ENCODE data around the gene SPIRE1.
"Not testable (repeated sequence)": the region's sequence is repeated elsewhere in the genome, so short reads cannot be mapped to it uniquely, and the experiment has no call there.

Gene SPIRE1

DNA sequence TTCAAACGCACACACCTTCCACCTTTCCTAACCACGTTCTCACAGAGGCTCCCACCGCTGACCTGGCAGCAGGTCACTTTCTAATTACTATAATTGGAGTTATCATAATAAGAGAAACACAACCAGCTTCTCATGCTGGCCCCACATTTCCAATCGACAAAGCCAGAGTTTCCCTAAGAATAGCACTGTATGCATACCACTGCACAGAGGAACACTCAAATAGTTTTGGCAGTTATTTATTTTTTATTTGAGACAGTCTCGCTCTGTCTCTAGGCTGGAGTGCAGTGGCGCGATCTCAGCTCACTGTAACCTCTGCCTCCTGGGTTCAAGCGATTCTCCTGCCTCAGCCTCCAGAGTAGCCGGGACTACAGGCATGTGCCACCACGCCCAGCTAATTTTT lies 176.0 kb downstream of the SPIRE1 start:
- not testable (repeated sequence) for DNase-seq

DNA sequence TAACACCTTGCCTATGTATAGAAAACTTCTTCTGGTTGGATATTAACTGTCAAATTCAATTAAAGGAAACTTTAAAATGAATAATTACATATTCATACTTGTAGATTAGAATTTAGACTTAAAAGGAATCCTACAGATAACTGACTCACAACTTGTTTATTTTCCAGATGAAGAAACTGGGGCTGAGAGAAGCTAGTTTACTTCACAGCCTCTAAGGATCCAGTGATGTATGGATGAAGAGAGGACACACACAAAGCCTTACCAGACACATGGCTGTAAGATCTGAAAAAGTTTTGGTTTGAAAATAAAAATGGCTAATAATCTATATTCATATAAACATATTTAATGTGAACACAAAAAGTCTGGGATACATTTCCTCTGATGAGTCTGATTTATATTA lies 177.9 kb downstream of the SPIRE1 start:
- DNase-seq, result no peak

DNA sequence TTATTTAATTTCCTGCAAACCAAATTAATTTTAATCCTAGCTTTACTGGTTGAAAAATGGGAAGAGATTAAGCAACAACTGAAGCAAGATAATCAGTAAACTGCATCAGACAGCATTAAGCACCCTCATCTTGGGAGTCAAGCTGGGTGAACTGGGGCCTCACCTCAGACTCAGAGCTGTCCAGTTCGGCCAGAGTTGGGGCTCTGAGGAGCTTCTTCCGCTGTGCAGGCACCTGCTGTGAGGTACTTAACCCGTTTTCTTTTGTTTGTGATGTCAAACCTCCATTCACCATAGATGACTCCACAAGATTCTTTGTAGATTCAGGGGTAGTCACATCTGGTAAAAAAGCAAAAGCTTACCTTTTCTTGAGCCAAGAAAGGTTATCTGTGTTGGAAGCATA lies 178.4 kb downstream of the SPIRE1 start:
- DNase-seq, result no peak

DNA sequence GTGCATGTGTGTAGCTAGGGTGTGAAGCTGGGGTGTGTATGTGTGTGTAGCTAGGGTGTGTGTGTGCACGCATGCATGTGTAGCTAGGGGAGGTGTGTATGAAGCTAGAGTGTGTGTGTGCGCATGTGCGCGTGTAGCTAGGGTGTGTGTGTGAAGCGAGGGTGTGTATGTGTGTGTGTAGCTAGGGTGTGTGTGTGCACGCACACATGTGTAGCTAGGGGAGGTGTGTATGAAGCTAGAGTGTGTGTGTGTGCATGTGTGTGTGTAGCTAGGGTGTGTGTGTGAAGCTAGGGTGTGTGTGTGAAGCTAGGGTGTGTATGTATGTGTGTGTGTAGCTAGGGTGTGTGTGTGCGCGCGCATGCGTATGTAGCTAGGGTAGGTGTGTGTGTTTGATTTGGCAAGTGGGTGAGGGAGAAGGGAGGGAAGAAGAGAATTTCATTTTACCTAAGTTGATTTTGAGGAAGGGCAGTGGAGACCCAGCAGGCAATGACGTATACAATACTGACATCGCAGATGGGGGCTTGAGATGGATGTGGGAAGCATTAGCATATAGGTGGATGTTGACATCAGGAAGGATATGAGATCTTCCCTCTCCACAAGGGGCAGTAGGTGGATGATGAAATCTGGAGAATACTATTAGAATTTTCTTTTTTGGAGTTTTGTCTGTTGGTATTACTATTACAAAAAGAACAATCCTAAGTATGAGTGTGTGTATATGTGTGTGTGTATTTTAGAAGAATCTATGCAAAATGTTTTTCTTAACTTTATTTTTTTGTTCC lies 179.4 kb downstream of the SPIRE1 start:
- DNase-seq, result no peak

DNA sequence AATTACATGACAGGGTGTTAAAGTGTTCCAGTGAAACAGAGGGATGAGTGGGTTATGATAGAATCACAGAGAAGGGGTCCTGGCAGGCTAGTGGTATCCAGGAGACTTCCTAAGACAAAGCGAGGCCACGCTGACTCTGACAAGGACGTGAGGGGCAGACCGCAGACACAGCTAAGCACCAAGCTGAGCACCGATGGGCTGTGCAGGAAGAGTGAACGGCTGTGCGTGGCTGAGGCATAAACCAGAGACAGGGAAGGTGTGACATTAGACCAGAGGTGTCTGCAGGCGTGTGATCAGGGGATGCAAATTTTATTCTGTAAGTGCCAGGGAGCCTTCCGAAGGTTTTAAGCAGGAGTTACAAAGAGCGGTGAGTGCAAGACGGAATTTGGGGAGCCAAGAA lies 180.3 kb downstream of the SPIRE1 start:
- DNase-seq, result no peak

DNA sequence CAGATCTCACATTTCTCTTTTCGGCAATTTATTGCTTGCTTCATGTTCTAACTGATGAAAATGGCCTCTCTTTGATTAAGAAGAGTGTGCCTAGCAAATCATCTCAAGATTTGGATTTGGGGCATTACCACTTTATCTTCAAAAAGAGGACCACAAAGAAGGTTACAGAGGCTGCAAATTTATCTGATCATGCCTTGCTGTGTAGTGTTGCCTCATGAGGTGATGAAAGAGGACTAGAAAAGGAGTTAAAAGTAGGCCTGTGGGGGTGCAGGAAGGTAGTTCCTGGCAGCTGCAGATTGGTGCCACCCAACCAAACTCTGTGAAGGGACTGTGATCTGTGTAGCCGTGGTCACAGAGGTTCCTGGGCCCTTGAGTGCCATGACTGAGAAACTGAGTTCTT lies 181.0 kb downstream of the SPIRE1 start:
- no peak for DNase-seq

DNA sequence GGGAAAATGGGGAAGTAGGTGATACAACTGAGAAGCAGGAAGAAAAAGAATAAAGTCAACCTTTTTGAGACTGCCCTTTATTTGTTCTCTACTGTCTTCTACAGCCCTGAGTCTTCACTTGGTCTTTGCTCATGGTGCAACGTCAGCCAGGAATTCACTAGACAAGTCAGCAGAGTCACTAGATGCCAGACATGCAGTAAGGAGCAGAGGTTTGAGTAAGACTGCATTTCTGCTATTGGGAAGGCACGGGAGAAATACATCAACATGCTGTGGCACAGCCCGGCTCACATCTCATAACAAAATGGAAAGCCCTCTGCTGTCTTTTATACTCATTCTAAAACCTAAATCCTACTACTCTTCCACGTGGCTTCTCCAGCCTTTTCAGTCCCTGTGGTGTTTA lies 183.0 kb downstream of the SPIRE1 start:
- no peak for DNase-seq

DNA sequence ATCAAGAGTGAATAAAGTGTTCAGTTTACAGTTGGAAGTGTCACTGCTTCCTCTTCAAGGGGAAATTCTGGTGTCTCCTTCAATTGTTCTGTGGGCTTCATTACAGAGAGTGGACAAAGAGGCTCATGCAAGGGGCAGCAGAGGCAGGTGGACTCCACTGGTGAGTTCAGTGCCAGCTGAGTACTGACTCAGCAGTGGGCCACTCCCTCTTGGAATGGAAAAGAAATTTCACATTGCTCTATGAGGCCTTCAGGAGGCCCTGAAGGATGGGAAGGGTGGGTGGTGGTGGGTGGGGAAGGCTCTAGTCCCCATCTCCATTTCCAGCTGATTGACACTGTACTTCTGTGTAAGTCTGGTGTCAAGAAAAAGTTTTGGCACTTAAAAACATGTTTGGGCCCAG lies 183.8 kb downstream of the SPIRE1 start:
- DNase-seq, result no peak

DNA sequence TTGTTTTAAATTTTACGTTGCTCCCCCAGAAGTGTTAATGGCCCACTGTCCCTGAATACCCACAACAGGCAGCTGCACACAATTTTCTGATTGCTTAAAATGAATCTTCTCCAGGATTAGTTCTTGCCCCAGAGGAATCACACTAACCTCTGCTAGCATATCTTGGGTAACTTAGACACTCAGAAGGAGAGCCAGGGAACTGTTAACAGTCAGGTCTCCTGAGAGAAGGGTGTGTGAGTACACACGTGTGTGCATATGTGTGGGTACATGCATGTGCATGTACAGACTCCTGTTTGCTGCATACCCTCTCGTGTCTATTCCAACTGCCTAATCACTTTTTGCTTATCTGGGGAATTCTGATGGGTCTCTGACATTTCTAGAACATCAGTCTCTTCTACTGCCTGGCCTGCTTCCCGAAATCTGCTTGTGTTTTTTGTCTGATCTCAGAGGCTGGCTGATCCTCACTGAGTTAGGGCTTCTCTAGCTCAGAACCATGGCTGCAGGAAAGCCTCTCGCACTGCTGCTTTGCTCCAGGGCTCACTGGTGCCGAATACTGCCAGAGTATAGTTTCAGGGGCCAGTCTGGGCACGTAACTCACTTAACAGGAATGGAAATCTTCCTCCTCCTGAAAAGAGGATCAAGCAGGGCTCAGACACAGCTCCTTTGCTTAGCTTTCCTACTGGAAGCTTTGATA lies 187.4 kb downstream of the SPIRE1 start:
- DNase-seq, result no peak

DNA sequence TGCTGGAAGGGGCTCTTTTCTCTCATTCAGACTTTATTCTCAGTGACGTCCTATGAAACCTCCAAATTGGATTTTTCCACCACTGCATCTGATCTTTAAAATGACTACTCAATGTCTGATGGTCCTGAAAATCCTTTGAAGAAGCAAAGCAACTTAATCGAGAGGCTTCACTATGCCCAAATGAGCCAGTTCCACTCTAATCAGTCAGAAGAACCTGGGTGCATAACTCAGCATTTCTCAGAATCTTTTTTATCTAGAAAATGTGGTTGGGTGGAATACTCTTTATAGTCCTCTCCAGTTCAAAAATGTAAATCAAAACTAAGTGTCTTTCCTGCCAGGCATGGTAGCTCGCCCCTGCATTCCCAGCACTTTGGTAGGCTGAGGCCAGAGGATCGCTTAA lies 189.5 kb downstream of the SPIRE1 start:
- no peak for DNase-seq

DNA sequence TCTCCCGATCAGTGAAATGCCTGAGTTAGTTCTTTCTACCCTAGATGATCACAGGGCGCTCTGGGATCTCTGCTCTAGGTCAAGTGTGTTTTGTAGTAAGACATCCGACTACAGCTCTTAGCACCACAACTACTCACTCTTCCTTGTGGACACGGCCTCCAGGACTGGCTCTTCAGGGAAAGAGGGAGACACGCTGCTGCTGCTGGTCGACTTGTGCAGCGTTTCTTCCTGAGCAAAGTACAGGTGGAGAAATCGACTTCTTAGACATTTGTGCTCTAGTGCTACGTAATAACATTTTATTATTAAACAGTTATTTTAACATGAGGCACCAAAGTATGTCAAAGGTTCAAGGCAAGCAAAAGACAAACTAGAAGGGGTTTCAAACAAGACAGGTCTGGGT lies 193.2 kb downstream of the SPIRE1 start:
- DNase-seq, result no peak

DNA sequence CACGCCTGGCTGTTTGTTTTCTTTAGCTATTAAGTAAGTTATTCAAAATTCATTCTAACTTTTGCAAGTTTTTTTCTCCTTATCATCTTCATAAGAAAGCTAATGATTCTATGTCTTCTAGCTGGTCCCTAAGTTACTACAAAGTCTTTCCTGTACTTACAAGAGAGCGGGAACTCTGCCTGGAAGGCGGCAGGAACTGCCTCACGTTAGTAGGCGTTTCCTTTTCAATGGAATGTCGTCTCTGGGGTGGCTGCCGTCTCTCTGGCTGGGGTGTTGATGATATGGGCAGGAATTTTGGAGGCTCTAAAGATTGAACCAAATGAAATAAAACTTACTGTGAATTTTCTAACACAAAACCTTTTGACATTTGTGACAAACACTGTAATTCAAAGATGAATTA lies 194.7 kb downstream of the SPIRE1 start:
- no peak for DNase-seq

DNA sequence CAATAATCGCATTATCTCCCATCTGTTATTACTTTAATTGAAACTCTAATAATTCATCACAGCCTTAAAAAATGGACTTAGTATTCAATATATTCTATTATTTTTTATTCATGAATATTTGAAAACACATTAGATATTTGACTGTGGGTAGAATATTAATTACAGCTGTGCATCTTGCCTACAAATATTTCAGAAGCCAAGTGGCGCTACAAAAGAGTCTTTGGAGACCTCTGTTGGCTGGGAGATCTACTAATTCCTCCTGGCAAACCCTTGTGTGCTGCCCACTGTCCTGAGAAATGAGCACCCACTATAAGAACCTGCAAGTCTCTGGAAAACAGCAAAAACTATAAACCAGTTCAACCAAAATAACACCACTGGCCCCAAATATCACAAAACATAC lies 195.7 kb downstream of the SPIRE1 start:
- no peak for DNase-seq

DNA sequence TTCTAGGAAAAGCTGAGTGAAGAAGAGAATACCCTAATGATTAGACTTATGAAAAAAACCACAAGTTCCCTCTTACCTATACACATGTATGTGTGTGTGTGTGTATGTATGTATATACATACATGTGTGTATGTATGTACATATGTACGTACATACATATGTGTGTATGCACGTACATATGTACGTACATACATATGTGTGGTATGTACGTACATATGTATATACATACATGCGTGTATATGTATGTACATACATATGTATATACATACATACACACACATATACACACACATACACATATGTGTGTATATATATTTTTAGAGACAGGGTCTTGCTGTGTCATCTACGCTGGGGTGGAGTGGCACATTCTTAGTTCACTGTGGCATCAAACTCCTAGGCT lies 196.6 kb downstream of the SPIRE1 start:
- DNase-seq, result no peak

DNA sequence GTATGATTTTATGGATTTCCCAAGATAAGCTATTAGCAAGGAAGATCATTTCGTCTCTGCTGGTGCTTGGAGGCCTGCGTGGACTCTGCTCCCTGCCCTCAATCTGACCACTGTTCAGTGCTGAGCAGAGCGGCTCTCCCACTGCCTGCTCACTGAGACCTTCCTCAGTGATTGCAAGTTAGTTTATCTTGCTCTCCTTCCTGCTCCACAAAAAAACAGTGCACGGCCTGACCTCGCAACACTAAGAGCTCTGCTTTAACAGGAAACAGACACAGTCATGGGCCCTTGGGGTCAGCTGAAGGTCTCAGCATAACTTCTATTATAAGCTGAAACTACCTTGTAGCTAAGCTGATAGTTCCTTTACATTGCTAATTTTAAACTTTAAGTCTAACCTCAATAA lies 197.0 kb downstream of the SPIRE1 start:
- DNase-seq, result no peak

DNA sequence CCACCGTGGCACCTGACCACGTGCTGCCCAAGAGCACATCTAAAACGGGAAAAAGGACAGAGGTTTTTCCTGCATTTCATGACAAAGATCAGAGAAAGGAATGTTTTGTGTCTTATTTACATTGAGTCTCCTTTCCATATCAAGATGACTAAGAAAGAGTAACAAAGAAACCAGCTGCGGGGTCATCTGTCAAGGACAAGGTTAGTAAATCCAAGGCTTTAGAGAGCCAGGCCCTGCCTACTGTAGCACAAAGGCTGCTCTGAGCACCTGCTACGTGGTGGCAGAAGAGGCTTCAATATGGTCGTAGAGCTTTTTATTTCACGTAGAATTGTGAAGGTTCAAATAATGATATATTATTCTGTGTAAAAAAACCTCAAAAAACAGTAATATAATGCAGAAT lies 199.1 kb downstream of the SPIRE1 start:
- no peak for DNase-seq

DNA sequence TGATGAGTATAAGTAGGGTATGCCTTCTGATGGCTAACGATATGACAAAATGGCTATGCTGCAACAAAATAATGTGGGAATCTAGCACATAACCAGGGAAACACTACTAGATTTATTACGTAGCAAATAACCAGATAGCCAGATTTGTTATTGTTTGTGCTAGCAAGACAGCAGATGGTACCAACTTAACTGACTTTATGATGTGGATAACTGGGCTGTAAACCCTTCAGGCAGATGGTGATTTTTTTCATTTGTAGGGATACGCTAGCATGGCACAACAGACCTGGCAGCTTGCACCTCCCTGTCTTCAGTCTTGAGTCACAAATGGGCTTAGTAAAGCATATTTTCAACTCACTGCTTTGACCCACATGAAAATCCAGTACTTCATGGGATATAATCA lies 201.5 kb downstream of the SPIRE1 start:
- DNase-seq, result no peak

DNA sequence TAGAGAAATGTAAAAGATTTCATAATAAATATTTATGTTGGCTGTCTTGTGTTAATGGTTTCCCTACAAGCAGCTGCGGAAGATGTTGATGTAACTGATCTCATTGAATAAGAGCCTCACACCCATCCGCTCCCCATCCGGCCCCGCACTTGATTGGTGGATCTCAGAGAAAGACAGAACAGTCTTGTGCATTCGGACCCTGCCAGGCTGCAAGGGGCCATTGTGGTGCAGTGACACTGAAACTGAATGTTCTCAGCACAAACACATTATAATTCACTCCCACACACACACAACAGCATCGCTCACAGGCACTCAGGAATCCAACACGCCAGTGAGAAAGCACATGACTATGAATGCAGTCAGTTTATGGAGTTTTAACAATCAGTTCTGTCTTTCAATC lies 202.4 kb downstream of the SPIRE1 start:
- DNase-seq, result no peak

DNA sequence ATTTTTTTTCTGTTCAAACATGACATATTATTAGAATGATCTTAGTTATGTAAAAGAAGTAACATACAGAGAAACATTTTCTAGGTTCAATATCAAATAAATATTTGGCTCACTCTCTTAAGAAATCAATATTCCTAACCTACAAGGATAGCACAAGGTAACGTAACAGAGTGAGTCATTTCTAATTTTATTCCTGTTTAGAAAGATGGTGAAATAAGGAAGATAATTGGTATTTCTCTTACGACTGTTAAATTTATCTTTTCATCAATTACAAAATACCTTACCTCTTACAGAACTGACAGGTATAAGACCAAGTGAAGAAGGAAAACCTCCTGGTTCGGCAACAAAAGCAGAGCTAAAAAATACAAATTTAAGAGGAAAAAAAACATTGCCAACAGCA lies 205.1 kb downstream of the SPIRE1 start:
- DNase-seq, result no peak

DNA sequence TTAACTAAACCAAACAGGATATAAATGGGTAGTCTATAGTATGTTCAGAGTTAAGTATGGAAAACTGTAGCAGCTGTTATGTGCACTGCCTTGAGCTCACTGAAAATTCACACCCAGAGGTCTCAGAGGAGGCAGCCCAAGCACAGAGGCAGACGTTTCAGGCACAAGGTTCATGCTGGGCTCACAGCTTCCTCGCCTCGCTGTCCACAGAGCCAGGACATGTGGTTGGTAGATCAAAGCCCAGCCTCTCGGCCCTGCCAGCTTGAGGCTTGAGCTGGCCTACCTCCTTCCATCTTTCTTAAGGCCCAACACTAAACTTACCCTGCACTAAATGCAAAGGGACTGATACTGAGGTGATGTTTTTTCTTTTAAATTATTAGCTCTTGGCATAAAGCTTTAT lies 206.5 kb downstream of the SPIRE1 start:
- no peak for DNase-seq

DNA sequence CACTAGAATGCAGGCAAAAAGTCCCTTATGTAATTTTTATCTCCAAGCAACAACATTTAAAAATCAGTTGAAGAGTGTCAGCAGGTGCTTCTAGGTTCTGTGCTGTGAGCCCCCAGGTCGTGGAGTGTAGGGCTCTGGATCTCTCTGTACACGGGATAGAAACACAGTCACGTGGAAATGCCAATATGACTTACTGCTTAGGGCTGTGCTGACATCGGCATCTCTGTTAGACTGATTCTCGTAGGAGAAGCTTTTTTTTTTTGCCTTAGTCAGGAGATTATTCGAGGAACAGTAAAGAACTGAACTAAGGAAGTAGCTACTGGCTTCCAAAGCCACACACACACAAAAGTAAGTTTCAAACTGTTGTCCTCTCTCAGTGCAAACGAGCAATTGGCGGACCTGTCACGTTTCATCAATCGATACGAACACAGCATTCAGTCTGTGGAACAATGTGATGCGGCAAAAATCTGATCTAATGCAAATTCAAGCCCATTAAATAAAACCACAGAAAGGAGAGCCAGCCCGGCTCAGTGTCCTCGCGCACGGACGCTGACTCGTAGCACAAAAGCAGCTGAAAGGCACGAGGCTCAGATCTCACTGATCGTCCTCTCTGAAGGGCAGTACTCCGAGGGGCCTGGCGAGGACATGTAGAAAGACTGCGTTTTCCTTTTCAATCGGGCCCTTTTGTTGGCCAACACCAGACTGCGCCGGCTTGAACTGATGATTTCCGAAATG lies 208.7 kb downstream of the SPIRE1 start:
- DNase-seq, result no peak

DNA sequence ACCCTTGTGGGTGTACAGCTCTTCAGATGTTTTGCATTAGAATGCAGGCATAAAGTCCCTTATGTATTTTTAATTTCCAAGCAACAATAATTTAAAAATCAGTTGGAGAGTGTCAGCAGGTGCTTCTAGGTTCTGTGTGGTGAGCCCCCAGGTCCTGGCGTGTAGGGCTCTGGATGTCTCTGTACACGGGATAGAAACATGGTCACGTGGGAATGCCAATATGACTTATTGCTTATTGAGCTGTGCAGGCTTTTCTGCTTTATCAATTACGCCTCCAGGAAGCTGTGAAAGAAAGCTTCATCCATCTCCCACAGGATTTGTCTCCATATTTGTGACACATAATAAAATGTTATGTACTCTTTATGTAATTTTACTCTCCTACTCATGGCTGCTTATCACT lies 212.4 kb downstream of the SPIRE1 start:
- no peak for DNase-seq

DNA sequence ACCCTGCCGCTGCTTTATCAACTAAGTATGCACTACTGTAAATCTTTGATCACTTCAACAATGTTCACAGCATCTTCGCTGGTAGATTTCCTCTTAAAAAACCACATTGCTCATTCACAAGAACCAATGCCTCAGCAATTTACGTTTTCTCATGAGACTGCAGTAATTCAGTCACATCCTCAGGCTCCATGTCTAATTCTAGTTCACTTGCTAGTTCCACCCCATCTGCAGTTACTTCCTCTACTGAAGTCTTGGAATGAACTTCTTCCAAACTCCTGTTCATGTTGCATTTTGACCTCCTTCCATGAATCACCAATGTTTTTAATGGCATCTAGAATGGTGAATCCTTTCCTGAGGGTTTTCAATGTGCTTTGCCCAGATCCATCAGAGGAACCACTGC lies 214.4 kb downstream of the SPIRE1 start:
- DNase-seq, result no peak

DNA sequence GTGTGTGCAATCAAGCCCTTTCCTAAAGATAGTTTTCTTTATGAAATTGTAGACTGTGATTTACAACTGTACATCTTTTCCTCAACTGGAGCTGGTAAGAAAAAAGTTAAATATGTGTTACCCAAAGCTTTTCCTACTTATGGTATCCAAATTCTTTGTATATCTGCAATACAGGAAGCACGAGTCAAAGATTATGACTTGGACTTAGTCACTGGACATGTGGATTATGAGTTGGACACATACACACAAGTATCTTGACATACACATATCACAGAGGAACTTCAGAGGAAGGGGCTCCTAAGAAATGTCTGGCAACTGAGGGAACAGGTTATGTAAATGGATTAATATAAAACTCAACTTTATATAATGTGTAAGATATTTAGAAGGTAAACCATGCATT lies 215.0 kb downstream of the SPIRE1 start:
- no peak for DNase-seq
